Gastrocnemius medialis (tissue), 4 donors: ENCODE measurements around the gene SMOC1.
"Not testable (repeated sequence)": the region's sequence is repeated elsewhere in the genome, so short reads cannot be mapped to it uniquely, and the experiment has no call there.

ENCODE experiments used
- POLR2A ChIP-seq, 2 donors: fragments of 450-650 bp; IDR thresholded peaks; one replicate each; pipeline ENCODE4 v1.6.1; 2017; ENCODE audit warnings: antibody characterized with exemption in 2 of 2, mild to moderate bottlenecking in 2 of 2, moderate library complexity in 2 of 2
- TF ChIP-seq, protein P1 (sequence below), 5 experiments: fragments of 450-650 bp in 3 of 5; fragments of 200-600 bp in 2 of 5; sonication (generic) in 2 of 5; IDR thresholded peaks in 4 of 5; conservative IDR thresholded peaks in 1 of 5; 1 replicate in 4 of 5; 2 replicates in 1 of 5; pipeline ENCODE4 v1.5.1; 2016 to 2019; ENCODE audit warnings: antibody characterized with exemption in 5 of 5, mild to moderate bottlenecking in 3 of 5, moderate library complexity in 3 of 5

GRCh38 chr14:69903046-69903445 is 23.8 kb downstream of the SMOC1 start:
- TF ChIP-seq, protein P1, sequence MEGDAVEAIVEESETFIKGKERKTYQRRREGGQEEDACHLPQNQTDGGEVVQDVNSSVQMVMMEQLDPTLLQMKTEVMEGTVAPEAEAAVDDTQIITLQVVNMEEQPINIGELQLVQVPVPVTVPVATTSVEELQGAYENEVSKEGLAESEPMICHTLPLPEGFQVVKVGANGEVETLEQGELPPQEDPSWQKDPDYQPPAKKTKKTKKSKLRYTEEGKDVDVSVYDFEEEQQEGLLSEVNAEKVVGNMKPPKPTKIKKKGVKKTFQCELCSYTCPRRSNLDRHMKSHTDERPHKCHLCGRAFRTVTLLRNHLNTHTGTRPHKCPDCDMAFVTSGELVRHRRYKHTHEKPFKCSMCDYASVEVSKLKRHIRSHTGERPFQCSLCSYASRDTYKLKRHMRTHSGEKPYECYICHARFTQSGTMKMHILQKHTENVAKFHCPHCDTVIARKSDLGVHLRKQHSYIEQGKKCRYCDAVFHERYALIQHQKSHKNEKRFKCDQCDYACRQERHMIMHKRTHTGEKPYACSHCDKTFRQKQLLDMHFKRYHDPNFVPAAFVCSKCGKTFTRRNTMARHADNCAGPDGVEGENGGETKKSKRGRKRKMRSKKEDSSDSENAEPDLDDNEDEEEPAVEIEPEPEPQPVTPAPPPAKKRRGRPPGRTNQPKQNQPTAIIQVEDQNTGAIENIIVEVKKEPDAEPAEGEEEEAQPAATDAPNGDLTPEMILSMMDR (IDR thresholded peaks at IDR 0.05 in 4 of 5, conservative IDR thresholded peaks at IDR 0.05 in 1 of 5) = not testable (repeated sequence)
- not testable (repeated sequence) for TF ChIP-seq POLR2A (IDR thresholded peaks at IDR 0.05)
